ENCODE results near the gene TMEM229A.

GRCh38 chr7:124051681-124052377 is 19.0 kb upstream of the TMEM229A start:
- TF ChIP-seq POLR2A (IDR thresholded peaks at IDR 0.05; ENCODE audit: low read length) (no peak), GATA1 (IDR thresholded peaks at IDR 0.05; ENCODE audit: low read depth, low read length) (no peak)
